Mucosa of rectum (tissue), 2 donors: ENCODE data around the gene RAG1.
"Not testable (repeated sequence)": the region's sequence is repeated elsewhere in the genome, so short reads cannot be mapped to it uniquely, and the experiment has no call there.

Experiments used
- H3K27ac ChIP-seq, 2 donors: one replicate each; pipeline ENCODE4 v1.7.0; 2013; ENCODE audit warnings: inconsistent platforms in 2 of 2, low read depth in 2 of 2, low read length in 2 of 2
- H3K27me3 ChIP-seq, 2 donors: one replicate each; pipeline ENCODE4 v1.7.0; 2013; ENCODE audit warnings: low read length in 2 of 2; ENCODE audit not compliant: control insufficient read depth in 2 of 2, insufficient read depth in 2 of 2
- H3K36me3 ChIP-seq, 2 donors: one replicate each; pipeline ENCODE4 v1.7.0; 2013; ENCODE audit warnings: low read length in 2 of 2; ENCODE audit not compliant: control insufficient read depth in 2 of 2, insufficient read depth in 2 of 2
- H3K4me1 ChIP-seq, 2 donors: one replicate each; pipeline ENCODE4 v1.7.0; 2013; ENCODE audit warnings: low read length in 2 of 2, mild to moderate bottlenecking in 1 of 2; ENCODE audit not compliant: control insufficient read depth in 2 of 2, insufficient read depth in 2 of 2
- H3K4me3 ChIP-seq, 2 donors: one replicate each; pipeline ENCODE4 v1.7.0; 2013; ENCODE audit warnings: low read length in 2 of 2
- H3K9ac ChIP-seq, 2 donors: one replicate each; pipeline ENCODE4 v1.7.0; 2013; ENCODE audit warnings: low read length in 2 of 2, low read depth in 1 of 2, mild to moderate bottlenecking in 1 of 2
- H3K9me3 ChIP-seq, 2 donors: one replicate each; pipeline ENCODE4 v1.7.0; 2013; ENCODE audit warnings: low read length in 2 of 2; ENCODE audit not compliant: control insufficient read depth in 2 of 2
- donor health status: healthy.
- donor health status: Normal muscosa, but diverticular disease.

Gene RAG1

GRCh38 chr11:36567694-36568093, at the start of gene RAG1:
Gene RAG1, plus strand, starts transcription at chr11:36568007. Its CDS starts 5,298 bp downstream, at chr11:36573305.
- H3K9ac ChIP-seq, result no peak within 1 kb of the TSS
- H3K36me3 ChIP-seq, result no peaks in the 10 kb centered on the region
- H3K4me3 ChIP-seq, result no peak within 1 kb of the TSS
- H3K9me3 ChIP-seq, result no peaks in the 10 kb centered on the region
- peaks cover 0 to 5% of the 10 kb centered on the region in 2 donors for H3K27me3 ChIP-seq
- no peak within 1 kb of the TSS for H3K27ac ChIP-seq
- H3K4me1 ChIP-seq, result no peaks in the 10 kb centered on the region

GRCh38 chr11:36530840-36531239, 37.0 kb upstream of the RAG1 start:
- H3K9ac ChIP-seq, result no peak overlapping the region
- H3K27ac ChIP-seq, result no peak overlapping the region
- H3K4me3 ChIP-seq, result no peak overlapping the region
- no peaks in the 10 kb centered on the region for H3K4me1 ChIP-seq
- H3K27me3 ChIP-seq, result no peaks in the 10 kb centered on the region
- H3K9me3 ChIP-seq, result no peaks in the 10 kb centered on the region
- H3K36me3 ChIP-seq, result no peaks in the 10 kb centered on the region

GRCh38 chr11:36532941-36533601, 34.7 kb upstream of the RAG1 start:
- Histone ChIP-seq H3K27me3 (no peaks in the 10 kb centered on the region), H3K36me3 (no peaks in the 10 kb centered on the region), H3K4me3 (no peak overlapping the region), H3K4me1 (no peaks in the 10 kb centered on the region), H3K27ac (no peak overlapping the region), H3K9ac (no peak overlapping the region), H3K9me3 (no peaks in the 10 kb centered on the region)

- no peaks in the 10 kb centered on the region for H3K27me3 ChIP-seq
- no peaks in the 10 kb centered on the region for H3K9me3 ChIP-seq
- no peak overlapping the region for H3K4me3 ChIP-seq
- no peak overlapping the region for H3K9ac ChIP-seq
- no peaks in the 10 kb centered on the region for H3K4me1 ChIP-seq
- H3K36me3 ChIP-seq, result no peaks in the 10 kb centered on the region
- no peak overlapping the region for H3K27ac ChIP-seq
Measured at GRCh38 chr11:36534276-36534840, 33.4 kb upstream of the RAG1 start.

GRCh38 chr11:36540998-36541397, 26.8 kb upstream of the RAG1 start:
- Histone ChIP-seq H3K4me1 (peaks cover 0 to 7% of the 10 kb centered on the region in 2 donors), H3K27me3 (no peaks in the 10 kb centered on the region), H3K4me3 (no peak overlapping the region), H3K9ac (no peak overlapping the region), H3K9me3 (no peaks in the 10 kb centered on the region), H3K27ac (no peak overlapping the region), H3K36me3 (no peaks in the 10 kb centered on the region)

- H3K27ac ChIP-seq, result no peak overlapping the region
- H3K36me3 ChIP-seq, result no peaks in the 10 kb centered on the region
- H3K27me3 ChIP-seq, result no peaks in the 10 kb centered on the region
- no peak overlapping the region for H3K9ac ChIP-seq
- no peaks in the 10 kb centered on the region for H3K4me1 ChIP-seq
- H3K9me3 ChIP-seq, result no peaks in the 10 kb centered on the region
- no peak overlapping the region for H3K4me3 ChIP-seq
Measured at GRCh38 chr11:36550385-36551115, 17.3 kb upstream of the RAG1 start.

- not testable (repeated sequence) for H3K27ac ChIP-seq, H3K9me3 ChIP-seq, H3K27me3 ChIP-seq, H3K4me3 ChIP-seq, H3K9ac ChIP-seq, H3K36me3 ChIP-seq, H3K4me1 ChIP-seq
Measured at GRCh38 chr11:36557390-36557789, 10.4 kb upstream of the RAG1 start.

- Histone ChIP-seq H3K4me1 (no peaks in the 10 kb centered on the region), H3K36me3 (no peaks in the 10 kb centered on the region), H3K27ac (no peak overlapping the region), H3K27me3 (no peaks in the 10 kb centered on the region), H3K9ac (no peak overlapping the region), H3K9me3 (no peaks in the 10 kb centered on the region), H3K4me3 (no peak overlapping the region)
Measured at GRCh38 chr11:36557991-36558390, 9.8 kb upstream of the RAG1 start.

GRCh38 chr11:36558571-36559413, 9.0 kb upstream of the RAG1 start:
- Histone ChIP-seq H3K4me1 (no peaks in the 10 kb centered on the region), H3K27me3 (no peaks in the 10 kb centered on the region), H3K4me3 (peak overlapping the region in 1 of 2 donors; percentile 28), H3K27ac (no peak overlapping the region), H3K9me3 (no peaks in the 10 kb centered on the region), H3K9ac (no peak overlapping the region), H3K36me3 (no peaks in the 10 kb centered on the region)
